ENCODE data around the gene CNTNAP5. TPM values are rescaled to one million over a fixed set of nuclear protein-coding genes. Genes with fewer than 3 reads are reported as not detected.

CNTNAP5 gene
- total RNA-seq, 1 donor from 2014 or later, result not detected

DNA sequence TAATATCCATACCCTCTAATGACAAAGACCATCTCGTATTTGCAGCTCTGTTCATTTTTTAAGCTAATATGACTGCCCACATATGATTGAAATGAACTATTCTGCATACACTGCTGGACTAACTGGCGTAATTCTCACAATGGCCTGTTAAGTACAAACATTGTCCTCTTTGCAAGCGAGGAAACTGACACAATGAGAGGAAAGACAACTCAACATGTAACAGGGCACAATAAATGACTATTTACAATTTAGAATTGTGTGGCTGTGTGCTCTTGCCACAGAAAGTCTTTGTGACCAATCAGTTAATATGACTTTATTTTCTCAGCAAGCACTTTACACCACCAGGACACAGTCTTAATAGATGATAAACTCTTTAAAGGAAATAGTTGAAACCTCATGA is 498.0 kb downstream of the CNTNAP5 start:
- Histone ChIP-seq H3K27ac (no peak overlapping the region), H3K4me3 (no peak overlapping the region), H3K27me3 (ENCODE audit: low read depth) (no peaks in the 10 kb centered on the region), H3K9me3 (no peaks in the 10 kb centered on the region), H3K4me1 (no peaks in the 10 kb centered on the region), H3K36me3 (no peaks in the 10 kb centered on the region)
- ATAC-seq (no peak), DNase-seq (no peak)
- TF ChIP-seq, protein P1, sequence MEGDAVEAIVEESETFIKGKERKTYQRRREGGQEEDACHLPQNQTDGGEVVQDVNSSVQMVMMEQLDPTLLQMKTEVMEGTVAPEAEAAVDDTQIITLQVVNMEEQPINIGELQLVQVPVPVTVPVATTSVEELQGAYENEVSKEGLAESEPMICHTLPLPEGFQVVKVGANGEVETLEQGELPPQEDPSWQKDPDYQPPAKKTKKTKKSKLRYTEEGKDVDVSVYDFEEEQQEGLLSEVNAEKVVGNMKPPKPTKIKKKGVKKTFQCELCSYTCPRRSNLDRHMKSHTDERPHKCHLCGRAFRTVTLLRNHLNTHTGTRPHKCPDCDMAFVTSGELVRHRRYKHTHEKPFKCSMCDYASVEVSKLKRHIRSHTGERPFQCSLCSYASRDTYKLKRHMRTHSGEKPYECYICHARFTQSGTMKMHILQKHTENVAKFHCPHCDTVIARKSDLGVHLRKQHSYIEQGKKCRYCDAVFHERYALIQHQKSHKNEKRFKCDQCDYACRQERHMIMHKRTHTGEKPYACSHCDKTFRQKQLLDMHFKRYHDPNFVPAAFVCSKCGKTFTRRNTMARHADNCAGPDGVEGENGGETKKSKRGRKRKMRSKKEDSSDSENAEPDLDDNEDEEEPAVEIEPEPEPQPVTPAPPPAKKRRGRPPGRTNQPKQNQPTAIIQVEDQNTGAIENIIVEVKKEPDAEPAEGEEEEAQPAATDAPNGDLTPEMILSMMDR (IDR thresholded peaks at IDR 0.05), result no peak
- intact Hi-C loops (cut with DNase I), result no loop called here

DNA sequence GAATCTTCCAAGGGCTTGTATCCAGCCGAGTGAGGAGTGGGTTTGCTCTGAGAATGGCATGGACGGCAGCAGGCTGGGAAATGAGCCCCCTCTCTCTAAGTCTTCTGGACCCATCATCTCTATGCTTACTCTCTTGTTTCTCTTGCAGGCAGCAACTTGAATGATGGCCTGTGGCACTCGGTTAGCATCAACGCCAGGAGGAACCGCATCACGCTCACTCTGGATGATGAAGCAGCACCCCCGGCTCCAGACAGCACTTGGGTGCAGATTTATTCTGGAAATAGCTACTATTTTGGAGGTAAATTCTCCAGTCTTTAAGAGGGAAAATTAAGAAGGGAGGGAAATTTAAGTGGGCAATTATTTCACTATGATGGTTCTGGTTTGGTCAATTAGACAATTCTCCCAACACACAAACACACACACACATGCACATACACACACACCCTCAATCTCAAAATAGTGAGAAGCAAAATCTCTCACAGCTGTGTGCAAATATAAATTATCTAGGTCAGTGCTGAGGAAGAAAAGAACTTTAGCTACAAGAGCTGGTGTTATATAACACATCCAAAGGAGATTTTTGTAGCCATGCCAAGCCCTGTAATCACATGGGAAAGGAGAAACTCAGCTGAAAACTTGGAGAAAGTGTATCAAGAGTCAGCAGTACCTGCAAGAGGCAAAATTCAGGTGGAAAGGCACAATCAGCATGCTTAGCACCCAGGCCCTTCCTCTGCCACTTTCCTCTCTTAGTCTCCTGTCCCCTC is 499.2 kb downstream of the CNTNAP5 start:
- Histone ChIP-seq H3K27ac (no peak overlapping the region), H3K27me3 (ENCODE audit: low read depth) (no peaks in the 10 kb centered on the region), H3K4me1 (no peaks in the 10 kb centered on the region), H3K4me3 (no peak overlapping the region), H3K9me3 (no peaks in the 10 kb centered on the region), H3K36me3 (no peaks in the 10 kb centered on the region)
- ATAC-seq (peak in 1 of 2 donors; percentile 66), DNase-seq (no peak)
- TF ChIP-seq, protein P1 (IDR thresholded peaks at IDR 0.05), result no peak
- intact Hi-C loops (cut with DNase I), result no loop called here

DNA sequence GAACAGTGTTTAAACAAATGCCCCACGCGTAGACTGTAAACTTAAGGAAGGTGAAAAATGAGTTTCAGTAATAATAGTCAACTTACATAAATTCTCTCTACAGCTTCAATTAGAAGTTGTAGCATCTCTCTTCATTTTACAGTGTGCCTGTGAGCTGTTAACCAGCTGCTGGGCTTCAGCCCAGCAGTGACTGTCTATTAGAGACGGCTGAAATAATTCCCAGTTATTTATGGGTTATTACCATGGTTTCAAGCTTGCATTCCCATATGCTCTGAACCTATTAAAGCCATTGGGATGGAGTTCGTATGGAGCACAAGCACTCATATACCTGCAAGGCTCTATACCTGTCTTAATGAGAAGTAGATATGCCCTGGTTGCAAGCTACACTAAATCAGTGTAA is 501.1 kb downstream of the CNTNAP5 start:
- no peak for ATAC-seq
- H3K4me1 ChIP-seq, result no peaks in the 10 kb centered on the region
- DNase-seq, result no peak

DNA sequence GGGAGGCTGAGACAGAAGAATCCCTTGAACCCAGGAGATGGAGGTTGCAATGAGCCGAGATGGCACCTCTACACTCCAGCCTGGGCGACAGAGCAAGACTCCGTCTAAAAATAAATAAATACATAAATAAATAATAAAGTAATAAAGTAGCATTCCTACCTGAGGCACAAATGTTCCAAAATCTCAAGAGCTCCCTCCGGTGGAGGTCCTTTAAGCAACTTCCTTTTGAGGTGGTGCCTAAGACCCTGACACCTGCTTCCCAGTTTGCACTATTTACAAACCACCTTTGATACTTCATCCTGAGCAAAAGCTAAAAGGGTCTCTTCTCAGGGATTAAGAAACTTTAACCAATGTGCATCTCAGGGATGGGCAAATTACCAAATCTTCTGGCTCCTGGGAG is 505.1 kb downstream of the CNTNAP5 start:
- ATAC-seq, result no peak
- Histone ChIP-seq H3K27me3 (ENCODE audit: low read depth) (no peaks in the 10 kb centered on the region), H3K36me3 (no peaks in the 10 kb centered on the region), H3K4me3 (no peak overlapping the region), H3K27ac (no peak overlapping the region), H3K9me3 (no peaks in the 10 kb centered on the region), H3K4me1 (no peaks in the 10 kb centered on the region)
- no peak for DNase-seq
- TF ChIP-seq, protein P1 (IDR thresholded peaks at IDR 0.05), result no peak
- intact Hi-C loops (cut with DNase I), result no loop called here

More for the DNA sequence above, 501.1 kb downstream of the CNTNAP5 start:
- Histone ChIP-seq H3K36me3 (no peaks in the 10 kb centered on the region), H3K4me3 (no peak overlapping the region), H3K27ac (no peak overlapping the region), H3K9me3 (no peaks in the 10 kb centered on the region), H3K27me3 (ENCODE audit: low read depth) (no peaks in the 10 kb centered on the region)
- TF ChIP-seq, protein P1 (IDR thresholded peaks at IDR 0.05), result no peak
- intact Hi-C loops (cut with DNase I), result no loop called here

DNA sequence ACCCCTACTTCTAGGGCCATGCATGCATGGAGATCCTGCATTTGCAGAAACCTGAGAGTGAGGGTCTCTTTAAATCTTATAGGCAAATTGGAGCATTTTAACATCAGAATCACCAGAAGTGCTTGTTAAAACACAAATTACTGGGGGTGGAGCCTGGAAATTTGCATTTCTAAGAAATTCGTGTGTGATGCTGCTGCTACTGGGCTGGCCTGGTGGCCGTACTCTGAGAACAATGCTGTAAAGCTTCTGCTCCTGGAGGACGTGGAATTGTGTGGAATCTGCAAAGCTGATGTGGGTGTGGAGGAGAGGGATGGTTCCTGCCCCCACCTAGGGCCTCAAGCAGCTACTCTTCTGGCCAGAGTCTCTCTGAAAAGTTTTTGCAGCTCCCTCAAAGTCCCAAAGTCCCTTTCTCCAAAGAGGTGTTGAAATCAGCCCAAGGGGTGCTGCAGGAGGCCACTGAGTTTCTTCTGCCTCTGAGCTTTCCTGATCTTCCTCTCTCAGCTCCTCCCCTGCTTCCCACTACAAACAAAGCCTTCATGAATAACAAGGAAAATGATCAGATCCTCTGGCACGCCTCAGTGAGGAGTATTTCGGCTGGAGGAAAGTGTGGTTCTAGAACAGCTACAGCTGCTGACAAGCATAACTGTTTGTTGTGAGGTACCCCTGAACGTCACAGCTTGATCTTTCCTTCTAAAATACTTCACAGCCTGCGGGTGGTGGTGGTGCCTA is 508.3 kb downstream of the CNTNAP5 start:
- Histone ChIP-seq H3K27ac (no peak overlapping the region), H3K4me1 (no peaks in the 10 kb centered on the region), H3K4me3 (no peak overlapping the region), H3K27me3 (ENCODE audit: low read depth) (no peaks in the 10 kb centered on the region), H3K36me3 (no peaks in the 10 kb centered on the region), H3K9me3 (no peaks in the 10 kb centered on the region)
- TF ChIP-seq, protein P1 (IDR thresholded peaks at IDR 0.05), result no peak
- no peak for DNase-seq
- intact Hi-C loops (cut with DNase I), result no loop called here
- ATAC-seq, result no peak
